H9 (cell line): ENCODE data around the gene ANKRD53. TPM values are rescaled to one million over a fixed set of nuclear protein-coding genes. Genes with fewer than 3 reads are reported as not detected.
A peak's percentile ranks its signal among the peaks of the same experiment; 100 is the strongest.

ENCODE experiments used
- DNase-seq: peaks from one replicate; pipeline ENCODE4 v3.0.0-alpha.2; 2017
- H2AFZ ChIP-seq: one replicate; pipeline ENCODE4 v1.6.1; 2013; ENCODE audit warnings: mild to moderate bottlenecking, low read length, control low read depth, moderate library complexity
- H2AK5ac ChIP-seq: 2 replicates; pipeline ENCODE4 v1.6.1; 2013; ENCODE audit warnings: low read length, control low read depth, mixed read lengths; ENCODE audit not compliant: insufficient read length
- H2BK120ac ChIP-seq: one replicate; pipeline ENCODE4 v1.6.1; 2013; ENCODE audit warnings: low read depth, mild to moderate bottlenecking, low read length, control low read depth, inconsistent platforms; ENCODE audit not compliant: poor library complexity, severe bottlenecking
- H2BK12ac ChIP-seq: 2 replicates; pipeline ENCODE4 v1.6.1; 2013; ENCODE audit warnings: low read length, control low read depth, mixed read lengths, low read depth; ENCODE audit not compliant: insufficient read length
- H2BK15ac ChIP-seq: 2 replicates; pipeline ENCODE4 v1.6.1; 2013; ENCODE audit warnings: low read depth, low read length, control low read depth
- H2BK20ac ChIP-seq: one replicate; pipeline ENCODE4 v1.6.1; 2013; ENCODE audit warnings: low read depth, mild to moderate bottlenecking, low read length, control low read depth, inconsistent platforms; ENCODE audit not compliant: poor library complexity, severe bottlenecking
- H2BK5ac ChIP-seq: 2 replicates; pipeline ENCODE4 v1.6.1; 2013; ENCODE audit warnings: low read length, control low read depth, mixed read lengths; ENCODE audit not compliant: insufficient read length
- H3K14ac ChIP-seq: 2 replicates; pipeline ENCODE4 v1.6.1; 2013; ENCODE audit warnings: low read length, control low read depth; ENCODE audit not compliant: insufficient read depth
- H3K18ac ChIP-seq: 2 replicates; pipeline ENCODE4 v1.6.1; 2013; ENCODE audit warnings: low read depth, mild to moderate bottlenecking, mixed read lengths, low read length, control low read depth; ENCODE audit not compliant: insufficient read length
- H3K23ac ChIP-seq: 2 replicates; pipeline ENCODE4 v1.6.1; 2013; ENCODE audit warnings: low read length, control low read depth, mixed read lengths, low read depth; ENCODE audit not compliant: insufficient read length
- H3K23me2 ChIP-seq: 2 replicates; pipeline ENCODE4 v1.6.1; 2013; ENCODE audit warnings: low read depth, mild to moderate bottlenecking, mixed read lengths, low read length, control low read depth; ENCODE audit not compliant: insufficient read length, poor library complexity, severe bottlenecking
- H3K27ac ChIP-seq: 2 replicates; pipeline ENCODE4 v1.5.1; 2013; ENCODE audit warnings: low read length, control low read depth, mixed read lengths, low read depth; ENCODE audit not compliant: insufficient read length
- H3K27me3 ChIP-seq: 2 replicates; pipeline ENCODE4 v1.6.1; 2013; ENCODE audit warnings: low read length, control low read depth, inconsistent platforms; ENCODE audit not compliant: insufficient read depth
- H3K4ac ChIP-seq: 2 replicates; pipeline ENCODE4 v1.6.1; 2013; ENCODE audit warnings: low read depth, mild to moderate bottlenecking, control low read depth, inconsistent platforms, low read length, moderate library complexity
- H3K4me1 ChIP-seq: 2 replicates; pipeline ENCODE4 v1.6.1; 2013; ENCODE audit warnings: low read length, control low read depth, inconsistent platforms; ENCODE audit not compliant: insufficient read depth
- H3K4me2 ChIP-seq: 2 replicates; pipeline ENCODE4 v1.6.1; 2013; ENCODE audit warnings: low read length, control low read depth, mixed read lengths; ENCODE audit not compliant: insufficient read length, insufficient read depth
- H3K56ac ChIP-seq: 2 replicates; pipeline ENCODE4 v1.6.1; 2013; ENCODE audit warnings: low read depth, mild to moderate bottlenecking, mixed read lengths, low read length, control low read depth; ENCODE audit not compliant: insufficient read length
- H3K79me1 ChIP-seq: 2 replicates; pipeline ENCODE4 v1.6.1; 2013; ENCODE audit warnings: low read depth, mild to moderate bottlenecking, moderate library complexity, low read length, control low read depth, inconsistent platforms; ENCODE audit not compliant: insufficient read depth, poor library complexity, severe bottlenecking
- H3K79me2 ChIP-seq: 2 replicates; pipeline ENCODE4 v1.6.1; 2013; ENCODE audit warnings: low read length, control low read depth, inconsistent platforms; ENCODE audit not compliant: insufficient read depth
- H3K9ac ChIP-seq: 2 replicates; pipeline ENCODE4 v1.6.1; 2013; ENCODE audit warnings: low read length, control low read depth, mixed read lengths; ENCODE audit not compliant: insufficient read length; ENCODE audit errors: extremely low read depth
- H3K9me3 ChIP-seq: one replicate; pipeline ENCODE4 v1.6.1; 2013; ENCODE audit warnings: low read depth, low read length, inconsistent platforms; ENCODE audit not compliant: control insufficient read depth
- H3T11ph ChIP-seq: one replicate; pipeline ENCODE4 v1.6.1; 2013; ENCODE audit warnings: mild to moderate bottlenecking, low read length, control low read depth, inconsistent platforms
- H4K20me1 ChIP-seq: one replicate; pipeline ENCODE4 v1.6.1; 2013; ENCODE audit not compliant: control insufficient read depth, insufficient read length, insufficient read depth
- H4K5ac ChIP-seq: 2 replicates; pipeline ENCODE4 v1.6.1; 2013; ENCODE audit warnings: low read depth, mild to moderate bottlenecking, mixed read lengths, low read length, control low read depth; ENCODE audit not compliant: insufficient read length
- H4K8ac ChIP-seq: replicated peaks from 2 replicates; pipeline ENCODE4 v1.6.1; 2013; ENCODE audit warnings: low read length, control low read depth, mixed read lengths, low read depth; ENCODE audit not compliant: insufficient read length
- H4K91ac ChIP-seq: 2 replicates; pipeline ENCODE4 v1.6.1; 2013; ENCODE audit warnings: low read depth, mild to moderate bottlenecking, moderate library complexity, mixed read lengths, low read length, control low read depth; ENCODE audit not compliant: insufficient read length
- H3K27ac Mint-ChIP-seq, 3 experiments: 2 replicates in 2 of 3; 3 replicates in 1 of 3; pipeline ENCODE4 v1.8.0; 2020 to 2021; ENCODE audit warnings: mixed read lengths in 3 of 3, mild to moderate bottlenecking in 1 of 3, moderate library complexity in 1 of 3
- H3K27me3 Mint-ChIP-seq: 2 replicates; pipeline ENCODE4 v1.8.0; 2021; ENCODE audit warnings: low read depth, mild to moderate bottlenecking, moderate library complexity, mixed read lengths
- H3K36me3 Mint-ChIP-seq, 3 experiments: 2 replicates in 2 of 3; 3 replicates in 1 of 3; pipeline ENCODE4 v1.8.0; 2020 to 2021; ENCODE audit warnings: low read depth in 3 of 3, mixed read lengths in 3 of 3; ENCODE audit not compliant: insufficient read depth in 1 of 3
- H3K4me1 Mint-ChIP-seq, 2 experiments: 2 replicates each; pipeline ENCODE4 v1.8.0; 2020; ENCODE audit warnings: mixed read lengths in 2 of 2
- H3K4me3 Mint-ChIP-seq, 2 experiments: 2 replicates in 1 of 2; 3 replicates in 1 of 2; pipeline ENCODE4 v1.8.0; 2020 to 2021; ENCODE audit warnings: mild to moderate bottlenecking in 2 of 2, mixed read lengths in 2 of 2, moderate library complexity in 1 of 2
- H3K9me3 Mint-ChIP-seq, 2 experiments: 2 replicates in 1 of 2; 3 replicates in 1 of 2; pipeline ENCODE4 v1.8.0; 2020; ENCODE audit warnings: mild to moderate bottlenecking in 2 of 2, mixed read lengths in 2 of 2, moderate library complexity in 1 of 2
- WGBS: extraction: QIAGEN DNeasy Blood & Tissue Kit; methylation state at CpG from one replicate; pipeline ENCODE4 v1.1.7; 2013; ENCODE audit warnings: missing lambda C conversion rate, low lambda C conversion rate, mixed read lengths; ENCODE audit not compliant: insufficient read length; ENCODE audit errors: extremely low coverage; 5-methylcytosine and 5-hydroxymethylcytosine counted together
- total RNA-seq: library from RNA; stranded (reverse); gene quantifications from 2 replicates; pipeline ENCODE4 v1.2.1, GENCODE V29; 2021
- TF ChIP-seq, protein P1 (sequence below): fragments of 200-600 bp; sonication (generic); conservative IDR thresholded peaks from 3 replicates; pipeline ENCODE4 v1.8.0; 2021; ENCODE audit warnings: antibody characterized with exemption, mild to moderate bottlenecking

Gene ANKRD53
- total RNA-seq, 1 experiment from 2014 or later = 0.28 TPM

DNA sequence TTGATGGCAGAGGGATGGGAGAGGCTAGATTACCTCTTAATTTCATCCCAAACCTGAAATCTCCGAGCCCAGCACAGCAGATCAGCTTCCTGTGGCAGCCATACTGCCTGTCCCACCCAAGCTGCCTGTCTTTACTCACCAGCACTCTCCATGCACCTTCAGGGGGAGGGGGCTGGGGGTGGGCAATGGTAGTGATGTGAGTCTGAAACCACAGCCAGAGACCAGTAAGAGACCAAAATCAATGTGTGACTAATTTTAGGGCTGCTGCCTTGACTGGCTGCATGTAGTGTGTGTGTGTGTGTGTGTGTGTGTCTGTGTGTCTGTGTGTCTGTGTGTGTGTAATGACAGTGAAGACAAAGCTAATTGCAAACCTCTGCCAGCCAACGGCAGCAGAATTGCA lies 27.9 kb downstream of the ANKRD53 start:
- Mint-ChIP-seq H3K4me3 (no peak overlapping the region), H3K27me3 (peaks cover 22% of the 10 kb centered on the region), H3K36me3 (no peaks in the 10 kb centered on the region), H3K4me1 (peaks cover 13 to 14% of the 10 kb centered on the region in 2 experiments), H3K27ac (peak overlapping the region in 1 of 3 experiments; percentile 92; a peak in 1 of 7 replicates), H3K9me3 (no peaks in the 10 kb centered on the region)
- Histone ChIP-seq H4K91ac (no peak overlapping the region), H3K79me2 (no peaks in the 10 kb centered on the region), H2BK20ac (no peak overlapping the region), H4K8ac (no peak overlapping the region), H3T11ph (no peak overlapping the region), H3K23me2 (peaks cover 2% of the 10 kb centered on the region), H2BK5ac (no peak overlapping the region), H3K9me3 (no peaks in the 10 kb centered on the region), H3K56ac (no peak overlapping the region), H3K4ac (no peak overlapping the region), H3K18ac (no peak overlapping the region), H4K20me1 (no peaks in the 10 kb centered on the region), H3K14ac (no peak overlapping the region), H3K27me3 (no peaks in the 10 kb centered on the region), H3K4me1 (peaks cover 7% of the 10 kb centered on the region; the same call in 1 of the 2 replicates), H2BK15ac (no peak overlapping the region), H2AFZ (no peak overlapping the region), H3K23ac (no peak overlapping the region), H3K27ac (no peak overlapping the region), H2BK120ac (no peak overlapping the region), H3K4me2 (no peak overlapping the region), H3K79me1 (no peaks in the 10 kb centered on the region), H4K5ac (no peak overlapping the region), H2BK12ac (no peak overlapping the region), H3K9ac (no peak overlapping the region), H2AK5ac (no peak overlapping the region)
- no CpG with 5 or more reads among the region's 2 CpGs for WGBS
- TF ChIP-seq, protein P1, sequence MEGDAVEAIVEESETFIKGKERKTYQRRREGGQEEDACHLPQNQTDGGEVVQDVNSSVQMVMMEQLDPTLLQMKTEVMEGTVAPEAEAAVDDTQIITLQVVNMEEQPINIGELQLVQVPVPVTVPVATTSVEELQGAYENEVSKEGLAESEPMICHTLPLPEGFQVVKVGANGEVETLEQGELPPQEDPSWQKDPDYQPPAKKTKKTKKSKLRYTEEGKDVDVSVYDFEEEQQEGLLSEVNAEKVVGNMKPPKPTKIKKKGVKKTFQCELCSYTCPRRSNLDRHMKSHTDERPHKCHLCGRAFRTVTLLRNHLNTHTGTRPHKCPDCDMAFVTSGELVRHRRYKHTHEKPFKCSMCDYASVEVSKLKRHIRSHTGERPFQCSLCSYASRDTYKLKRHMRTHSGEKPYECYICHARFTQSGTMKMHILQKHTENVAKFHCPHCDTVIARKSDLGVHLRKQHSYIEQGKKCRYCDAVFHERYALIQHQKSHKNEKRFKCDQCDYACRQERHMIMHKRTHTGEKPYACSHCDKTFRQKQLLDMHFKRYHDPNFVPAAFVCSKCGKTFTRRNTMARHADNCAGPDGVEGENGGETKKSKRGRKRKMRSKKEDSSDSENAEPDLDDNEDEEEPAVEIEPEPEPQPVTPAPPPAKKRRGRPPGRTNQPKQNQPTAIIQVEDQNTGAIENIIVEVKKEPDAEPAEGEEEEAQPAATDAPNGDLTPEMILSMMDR = no peak
- no peak for DNase-seq
